Measurements from ENCODE around the gene FADS3.

FADS3 gene

DNA sequence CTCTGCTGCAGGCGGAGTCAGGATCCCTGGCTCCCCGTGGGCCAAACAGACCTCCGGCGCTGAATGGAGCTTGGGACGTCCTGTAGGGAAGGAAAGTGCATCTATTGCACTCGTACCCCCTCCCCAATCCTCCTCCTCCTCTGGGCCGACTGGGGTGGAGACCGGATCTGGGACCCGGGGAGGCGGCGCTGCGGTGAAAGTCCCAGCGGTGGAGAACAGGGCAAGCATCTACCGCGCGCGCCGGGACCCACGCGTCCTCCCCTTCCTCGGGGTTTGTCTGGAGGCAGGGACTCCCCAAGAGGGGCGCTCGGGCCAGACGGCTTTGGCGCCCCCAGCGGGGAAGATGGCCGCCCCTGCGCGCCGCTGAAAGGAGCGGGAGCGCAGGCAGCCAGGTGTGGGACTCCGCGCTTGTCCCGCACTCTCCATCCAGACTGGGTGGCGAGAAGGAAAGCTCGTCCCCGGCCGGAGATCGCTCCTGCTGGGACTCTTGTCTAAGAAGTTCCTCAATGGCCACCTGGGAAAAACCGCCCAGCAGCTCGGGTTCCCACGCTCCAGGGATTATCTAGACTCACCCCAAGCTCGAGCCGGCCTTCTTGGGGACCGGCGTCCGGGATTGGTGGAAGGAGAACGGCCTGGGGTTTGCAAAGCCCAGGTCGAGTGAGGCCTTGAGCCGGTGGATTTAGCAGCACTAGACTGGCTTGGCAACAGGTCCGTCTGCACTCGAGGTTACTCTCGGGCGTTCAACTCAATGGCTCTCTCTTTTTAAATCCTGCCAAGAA is 62.5 kb downstream of the FADS3 start:
- peak; percentile 76 for FAIRE-seq
- DNase-seq (ENCODE audit: insufficient read length, low spot score): peak; percentile 61
- TF ChIP-seq PAX5 (IDR thresholded peaks at IDR 0.05; ENCODE audit: insufficient read depth, low read length, severe bottlenecking) (no peak), TAF1 (IDR thresholded peaks at IDR 0.05; ENCODE audit: low read depth, low read length) (peak; percentile 52; the same call in 1 of the 2 replicates), POU2F2 (IDR thresholded peaks at IDR 0.05; ENCODE audit: low read depth, low read length) (no peak), SPI1 (IDR thresholded peaks at IDR 0.05; ENCODE audit: low read depth, low read length) (no peak), POLR2A (IDR thresholded peaks at IDR 0.05; ENCODE audit: low read depth, low read length) (peak; percentile 59), POLR2AphosphoS5 (IDR thresholded peaks at IDR 0.05; ENCODE audit: low read depth, low read length) (no peak)

DNA sequence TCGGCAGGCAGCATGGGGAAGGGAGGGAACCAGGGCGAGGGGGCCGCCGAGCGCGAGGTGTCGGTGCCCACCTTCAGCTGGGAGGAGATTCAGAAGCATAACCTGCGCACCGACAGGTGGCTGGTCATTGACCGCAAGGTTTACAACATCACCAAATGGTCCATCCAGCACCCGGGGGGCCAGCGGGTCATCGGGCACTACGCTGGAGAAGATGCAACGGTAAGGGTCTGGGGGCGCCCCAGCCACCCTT is 63.0 kb downstream of the FADS3 start:
- DNase-seq (ENCODE audit: insufficient read length, low spot score): no peak
- peak; percentile 71 for FAIRE-seq
- TF ChIP-seq POU2F2 (IDR thresholded peaks at IDR 0.05; ENCODE audit: low read depth, low read length) (no peak), SPI1 (IDR thresholded peaks at IDR 0.05; ENCODE audit: low read depth, low read length) (no peak), POLR2AphosphoS5 (IDR thresholded peaks at IDR 0.05; ENCODE audit: low read depth, low read length) (no peak), TAF1 (IDR thresholded peaks at IDR 0.05; ENCODE audit: low read depth, low read length) (no peak), POLR2A (IDR thresholded peaks at IDR 0.05; ENCODE audit: low read depth, low read length) (no peak), PAX5 (IDR thresholded peaks at IDR 0.05; ENCODE audit: insufficient read depth, low read length, severe bottlenecking) (no peak)

DNA sequence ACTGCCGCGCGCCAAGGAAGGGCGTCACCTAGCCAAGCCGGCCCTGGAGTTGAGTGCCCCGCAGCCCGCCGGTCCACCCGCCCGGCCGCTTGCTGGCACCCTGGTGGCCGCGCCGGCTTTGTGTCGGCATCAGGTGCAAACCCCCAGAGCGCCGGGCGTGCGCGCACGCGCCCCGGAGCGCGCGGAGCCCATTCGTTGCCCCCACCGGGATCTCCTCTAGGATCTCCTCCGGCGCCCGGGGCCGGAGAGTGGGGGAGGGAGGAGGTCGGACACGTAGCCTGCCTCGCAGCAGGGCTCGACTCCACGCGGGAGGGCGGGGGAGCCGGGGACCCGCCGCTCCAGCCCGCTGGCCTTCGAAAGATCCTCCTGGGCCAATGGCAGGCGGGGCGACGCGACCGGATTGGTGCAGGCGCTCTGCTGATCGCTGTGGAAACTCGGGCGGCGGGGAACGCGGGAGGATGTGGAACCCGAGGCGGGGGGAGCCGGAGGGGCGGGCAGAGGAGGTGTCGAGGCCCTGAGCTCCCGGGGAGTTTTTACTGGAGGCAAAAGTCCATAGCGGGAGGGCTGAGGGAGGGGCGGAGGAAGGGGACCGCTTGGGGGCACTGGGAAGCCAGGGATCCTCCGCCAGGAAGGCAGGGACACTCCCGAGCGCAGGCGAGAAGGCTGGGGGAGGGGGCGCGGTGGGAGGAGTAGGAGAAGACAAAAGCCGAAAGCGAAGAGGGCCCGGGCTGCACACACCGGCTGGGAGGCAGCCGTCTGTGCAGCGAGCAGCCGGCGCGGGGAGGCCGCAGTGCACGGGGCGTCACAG is 63.6 kb downstream of the FADS3 start, which contains the start of gene FADS2:
Gene FADS2 (plus strand): TSS at position 730 of the 808 bp plus-strand sequence. CDS start 91 bp downstream, outside the sequence.
- FAIRE-seq: peak; percentile 94
- TF ChIP-seq TAF1 (IDR thresholded peaks at IDR 0.05; ENCODE audit: low read depth, low read length) (0 out of 2 replicates have a peak, but pooled peaks have one; percentile 32), POU2F2 (IDR thresholded peaks at IDR 0.05; ENCODE audit: low read depth, low read length) (peak; percentile 29; the same call in 1 of the 2 replicates), POLR2A (IDR thresholded peaks at IDR 0.05; ENCODE audit: low read depth, low read length) (peak; percentile 62), PAX5 (IDR thresholded peaks at IDR 0.05; ENCODE audit: insufficient read depth, low read length, severe bottlenecking) (no peak), SPI1 (IDR thresholded peaks at IDR 0.05; ENCODE audit: low read depth, low read length) (no peak), POLR2AphosphoS5 (IDR thresholded peaks at IDR 0.05; ENCODE audit: low read depth, low read length) (no peak)
- peak; percentile 88 for DNase-seq (ENCODE audit: insufficient read length, low spot score)

DNA sequence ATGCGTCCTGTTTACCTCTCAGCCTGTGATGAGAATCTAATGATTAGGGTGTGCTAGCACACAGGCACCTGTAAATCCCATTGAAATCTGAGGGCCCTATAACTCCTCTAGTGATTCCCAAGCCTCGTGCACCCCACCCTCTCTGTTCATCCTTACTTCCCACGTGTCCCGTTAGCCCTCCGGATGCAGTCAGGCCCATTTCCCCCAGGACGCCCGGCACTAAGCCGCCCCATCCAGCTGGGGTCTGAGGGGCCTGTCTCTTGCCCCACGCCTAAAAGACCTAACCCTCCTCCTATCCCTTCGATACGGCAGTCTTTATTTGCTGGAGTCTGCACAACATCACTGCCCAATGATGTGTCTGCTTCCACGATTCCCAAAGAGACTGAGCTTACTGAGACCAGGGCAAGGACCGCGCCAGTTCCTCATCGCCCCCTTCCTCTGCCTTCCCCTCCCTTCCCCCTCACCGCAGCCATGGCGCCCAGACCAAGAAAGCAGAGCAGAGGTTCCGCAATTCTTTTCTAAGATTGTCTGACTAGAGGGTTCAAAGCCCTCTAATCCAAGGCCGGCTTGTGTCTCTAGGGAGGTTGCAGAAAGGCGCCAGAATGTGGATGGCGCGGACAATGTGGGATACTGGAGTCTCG is 64.3 kb downstream of the FADS3 start:
- TF ChIP-seq TAF1 (IDR thresholded peaks at IDR 0.05; ENCODE audit: low read depth, low read length) (no peak), SPI1 (IDR thresholded peaks at IDR 0.05; ENCODE audit: low read depth, low read length) (peak; percentile 43)
- no peak for FAIRE-seq
- DNase-seq (ENCODE audit: insufficient read length, low spot score): peak; percentile 31
